HEK293 (cell line): Measurements from ENCODE around the gene ZNF428.

Experiments
- CTCF ChIA-PET: fragments of 350-600 bp; formaldehyde crosslinking; extraction: SDS; loops from one replicate; lab custom pipeline; 2021; ENCODE audit warnings: antibody characterized with exemption; lab: Yijun Ruan, JAX
- POLR2A ChIA-PET: fragments of 300-600 bp; formaldehyde crosslinking; extraction: SDS; loops from one replicate; lab custom pipeline; 2020; ENCODE audit warnings: antibody characterized with exemption, inconsistent platforms; lab: Yijun Ruan, JAX
- H3K27ac ChIP-seq: fragments of 200-500 bp; sonication (Bioruptor generic); 2 replicates; pipeline ENCODE4 v1.5.1; 2014; ENCODE audit warnings: low read depth, low read length, control low read depth, inconsistent platforms; ENCODE audit errors: extremely low read depth
- H3K36me3 ChIP-seq, 2 experiments: fragments of 200-500 bp in 1 of 2; sonication (Bioruptor generic) in 1 of 2; 1 replicate in 1 of 2; 2 replicates in 1 of 2; pipeline ENCODE4 v1.5.1; 2014 to 2017; ENCODE audit warnings: inconsistent platforms in 2 of 2, low read length in 2 of 2; ENCODE audit not compliant: control insufficient read depth in 2 of 2, insufficient read depth in 1 of 2
- H3K4me1 ChIP-seq: fragments of 200-500 bp; sonication (Bioruptor generic); 2 replicates; pipeline ENCODE4 v1.5.1; 2014; ENCODE audit warnings: mild to moderate bottlenecking, low read length, inconsistent platforms; ENCODE audit not compliant: control insufficient read depth, insufficient read depth
- H3K4me3 ChIP-seq: 2 replicates; pipeline ENCODE4 v1.5.1; 2011; ENCODE audit warnings: low read depth, mild to moderate bottlenecking, control low read depth, low read length, moderate library complexity
- H3K9me3 ChIP-seq: fragments of 200-500 bp; sonication (Bioruptor generic); 2 replicates; pipeline ENCODE4 v1.5.1; 2014; ENCODE audit warnings: low read depth, low read length, inconsistent platforms; ENCODE audit not compliant: control insufficient read depth, insufficient read depth
- BCL11B ChIP-seq: fragments of 450-650 bp; formaldehyde crosslinking; IDR thresholded peaks from 2 replicates; pipeline ENCODE4 v1.5.1; 2016; ENCODE audit warnings: low read depth, missing biosample characterization, missing genetic modification characterization
- GFI1B ChIP-seq: fragments of 450-650 bp; formaldehyde crosslinking; IDR thresholded peaks from 2 replicates; pipeline ENCODE4 v1.5.1; 2016; ENCODE audit warnings: missing biosample characterization, missing genetic modification characterization
- GLIS1 ChIP-seq: fragments of 450-650 bp; formaldehyde crosslinking; IDR thresholded peaks from 2 replicates; pipeline ENCODE4 v1.5.1; 2016; ENCODE audit warnings: missing biosample characterization, missing genetic modification characterization
- KLF1 ChIP-seq: fragments of 450-650 bp; formaldehyde crosslinking; IDR thresholded peaks from 2 replicates; pipeline ENCODE4 v1.5.1; 2016; ENCODE audit warnings: missing biosample characterization, missing genetic modification characterization
- SALL2 ChIP-seq: fragments of 450-650 bp; formaldehyde crosslinking; IDR thresholded peaks from 2 replicates; pipeline ENCODE4 v1.5.0; 2017; ENCODE audit warnings: missing biosample characterization, mild to moderate bottlenecking, missing genetic modification characterization, borderline replicate concordance
- SP3 ChIP-seq: fragments of 450-650 bp; formaldehyde crosslinking; IDR thresholded peaks from 2 replicates; pipeline ENCODE4 v1.5.1; 2016; ENCODE audit warnings: missing biosample characterization, missing genetic modification characterization
- WT1 ChIP-seq: fragments of 450-650 bp; formaldehyde crosslinking; IDR thresholded peaks from 2 replicates; pipeline ENCODE4 v1.5.1; 2016; ENCODE audit warnings: missing biosample characterization, missing genetic modification characterization
- ZBTB1 ChIP-seq: fragments of 450-650 bp; formaldehyde crosslinking; IDR thresholded peaks from 2 replicates; pipeline ENCODE4 v1.5.1; 2016; ENCODE audit warnings: missing biosample characterization, missing genetic modification characterization
- ZEB2 ChIP-seq: fragments of 450-650 bp; formaldehyde crosslinking; IDR thresholded peaks from 2 replicates; pipeline ENCODE4 v1.5.1; 2016; ENCODE audit warnings: missing biosample characterization, missing genetic modification characterization
- ZFP37 ChIP-seq: fragments of 450-650 bp; formaldehyde crosslinking; IDR thresholded peaks from 2 replicates; pipeline ENCODE4 v1.5.1; 2016; ENCODE audit warnings: missing biosample characterization, missing genetic modification characterization
- ZNF112 ChIP-seq: fragments of 450-650 bp; formaldehyde crosslinking; IDR thresholded peaks from 2 replicates; pipeline ENCODE4 v1.5.0; 2017; ENCODE audit warnings: missing biosample characterization, missing genetic modification characterization
- ZNF140 ChIP-seq: fragments of 450-650 bp; formaldehyde crosslinking; IDR thresholded peaks from 2 replicates; pipeline ENCODE4 v1.5.1; 2016; ENCODE audit warnings: missing biosample characterization, missing genetic modification characterization
- ZNF169 ChIP-seq: fragments of 450-650 bp; formaldehyde crosslinking; IDR thresholded peaks from 2 replicates; pipeline ENCODE4 v1.5.1; 2016; ENCODE audit warnings: missing biosample characterization, missing genetic modification characterization
- ZNF2 ChIP-seq: fragments of 450-650 bp; formaldehyde crosslinking; IDR thresholded peaks from 2 replicates; pipeline ENCODE4 v1.5.1; 2016; ENCODE audit warnings: missing biosample characterization, missing genetic modification characterization
- ZNF211 ChIP-seq: fragments of 450-650 bp; formaldehyde crosslinking; IDR thresholded peaks from 2 replicates; pipeline ENCODE4 v1.5.1; 2016; ENCODE audit warnings: low read depth, missing biosample characterization, missing genetic modification characterization
- ZNF24 ChIP-seq: fragments of 450-650 bp; formaldehyde crosslinking; IDR thresholded peaks from 2 replicates; pipeline ENCODE4 v1.5.1; 2016; ENCODE audit warnings: missing biosample characterization, missing genetic modification characterization
- ZNF37A ChIP-seq: fragments of 450-650 bp; IDR thresholded peaks from 2 replicates; pipeline ENCODE4 v1.5.1; 2018; ENCODE audit warnings: missing biosample characterization, missing genetic modification characterization
- ZNF394 ChIP-seq: fragments of 450-650 bp; formaldehyde crosslinking; IDR thresholded peaks from 2 replicates; pipeline ENCODE4 v1.5.1; 2016; ENCODE audit warnings: missing biosample characterization, missing genetic modification characterization, mild to moderate bottlenecking, moderate library complexity, borderline replicate concordance
- ZNF423 ChIP-seq: fragments of 450-650 bp; formaldehyde crosslinking; IDR thresholded peaks from 2 replicates; pipeline ENCODE4 v1.5.1; 2016; ENCODE audit warnings: missing biosample characterization, missing genetic modification characterization
- ZNF510 ChIP-seq: fragments of 450-650 bp; formaldehyde crosslinking; IDR thresholded peaks from 2 replicates; pipeline ENCODE4 v1.5.1; 2018; ENCODE audit warnings: mild to moderate bottlenecking, missing genetic modification characterization, missing biosample characterization; ENCODE audit not compliant: insufficient replicate concordance
- ZNF544 ChIP-seq: fragments of 450-650 bp; formaldehyde crosslinking; IDR thresholded peaks from 2 replicates; pipeline ENCODE4 v1.5.0; 2017; ENCODE audit warnings: missing biosample characterization, missing genetic modification characterization
- ZNF548 ChIP-seq: fragments of 450-650 bp; formaldehyde crosslinking; IDR thresholded peaks from 2 replicates; pipeline ENCODE4 v1.5.1; 2016; ENCODE audit warnings: missing biosample characterization, missing genetic modification characterization
- ZNF791 ChIP-seq: fragments of 450-650 bp; formaldehyde crosslinking; IDR thresholded peaks from 2 replicates; pipeline ENCODE4 v1.5.1; 2016; ENCODE audit warnings: missing biosample characterization, missing genetic modification characterization
- TF ChIP-seq, protein P1 (sequence below): IDR thresholded peaks from 2 replicates; pipeline ENCODE4 v1.6.1; 2011; ENCODE audit warnings: mild to moderate bottlenecking, low read depth, low read length, borderline replicate concordance
- TF ChIP-seq, protein P2 (sequence below): sonication (generic); formaldehyde crosslinking; IDR thresholded peaks from 2 replicates; pipeline ENCODE4 v1.8.1; 2022; ENCODE audit warnings: mild to moderate bottlenecking, moderate library complexity, missing genetic modification reagents
- TF ChIP-seq, protein P3 (sequence below): fragments of 450-650 bp; formaldehyde crosslinking; conservative IDR thresholded peaks from 2 replicates; pipeline ENCODE4 v1.5.1; 2016; ENCODE audit warnings: low read depth, missing biosample characterization, missing genetic modification characterization
- TF ChIP-seq, protein P4 (sequence below): fragments of 450-650 bp; formaldehyde crosslinking; IDR thresholded peaks from 2 replicates; pipeline ENCODE4 v1.5.1; 2016; ENCODE audit warnings: missing biosample characterization, missing genetic modification characterization
- TF ChIP-seq, protein P5 (sequence below): fragments of 450-650 bp; IDR thresholded peaks from 2 replicates; pipeline ENCODE4 v1.5.1; 2018; ENCODE audit warnings: missing biosample characterization, missing genetic modification characterization
- TF ChIP-seq, protein P6 (sequence below): fragments of 450-650 bp; formaldehyde crosslinking; IDR thresholded peaks from 2 replicates; pipeline ENCODE4 v1.5.1; 2016; ENCODE audit warnings: missing biosample characterization, missing genetic modification characterization

Gene ZNF428

DNA sequence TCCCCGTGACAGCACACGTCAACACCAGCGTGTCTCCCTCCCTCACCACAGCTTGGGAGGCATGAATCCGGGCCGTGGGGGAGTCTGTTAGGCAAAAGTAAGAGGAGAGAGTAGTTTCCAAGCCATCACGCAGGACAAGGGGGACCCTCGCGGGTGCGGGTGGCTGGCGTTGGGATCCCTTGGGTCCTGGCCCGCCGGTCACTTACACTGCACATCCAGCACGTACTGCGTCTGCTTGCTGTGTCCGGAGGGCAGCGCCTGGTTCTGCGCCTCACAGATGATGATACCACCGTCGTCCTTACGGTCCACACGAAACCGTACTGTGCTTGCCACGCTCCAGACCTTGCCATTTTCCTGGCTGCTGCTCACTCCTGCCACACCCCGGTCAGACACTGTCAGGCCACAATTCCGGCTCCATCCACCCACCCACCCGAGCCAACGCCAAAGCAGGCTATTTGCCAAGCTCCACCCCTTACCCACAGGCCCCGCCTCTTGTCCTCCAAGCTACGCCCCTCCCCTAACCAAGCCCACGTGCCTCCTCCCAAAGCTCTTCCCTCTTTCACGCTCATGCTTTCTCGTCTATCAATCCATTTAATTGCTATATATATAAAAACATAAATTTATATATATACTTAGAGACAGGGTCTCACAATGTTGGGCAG, 6.6 kb upstream of the ZNF428 start:
- ChIA-PET POLR2A (interaction anchor here (1.1 to 2.2 kb wide), 5 partner anchors 12 to 77 kb away, joined by 3 to 8 read pairs (median 4); no protein-coding TSS in a partner anchor), CTCF (interaction anchor here (0.8 to 1.0 kb wide), 3 partner anchors 17 to 71 kb away, joined by 3 to 4 read pairs (median 3); no protein-coding TSS in a partner anchor)
- Histone ChIP-seq H3K4me3 (no peak overlapping the region), H3K9me3 (no peaks in the 10 kb centered on the region), H3K36me3 (peaks cover 5 to 18% of the 10 kb centered on the region in 2 experiments), H3K27ac (no peak overlapping the region), H3K4me1 (no peaks in the 10 kb centered on the region)
- TF ChIP-seq ZEB2 (tag by site-specific recombination), result no peak
- no peak for TF ChIP-seq ZFP37 (tag by site-specific recombination)
- TF ChIP-seq, protein P1, sequence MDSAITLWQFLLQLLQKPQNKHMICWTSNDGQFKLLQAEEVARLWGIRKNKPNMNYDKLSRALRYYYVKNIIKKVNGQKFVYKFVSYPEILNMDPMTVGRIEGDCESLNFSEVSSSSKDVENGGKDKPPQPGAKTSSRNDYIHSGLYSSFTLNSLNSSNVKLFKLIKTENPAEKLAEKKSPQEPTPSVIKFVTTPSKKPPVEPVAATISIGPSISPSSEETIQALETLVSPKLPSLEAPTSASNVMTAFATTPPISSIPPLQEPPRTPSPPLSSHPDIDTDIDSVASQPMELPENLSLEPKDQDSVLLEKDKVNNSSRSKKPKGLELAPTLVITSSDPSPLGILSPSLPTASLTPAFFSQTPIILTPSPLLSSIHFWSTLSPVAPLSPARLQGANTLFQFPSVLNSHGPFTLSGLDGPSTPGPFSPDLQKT, result no peak
- TF ChIP-seq, protein P2, sequence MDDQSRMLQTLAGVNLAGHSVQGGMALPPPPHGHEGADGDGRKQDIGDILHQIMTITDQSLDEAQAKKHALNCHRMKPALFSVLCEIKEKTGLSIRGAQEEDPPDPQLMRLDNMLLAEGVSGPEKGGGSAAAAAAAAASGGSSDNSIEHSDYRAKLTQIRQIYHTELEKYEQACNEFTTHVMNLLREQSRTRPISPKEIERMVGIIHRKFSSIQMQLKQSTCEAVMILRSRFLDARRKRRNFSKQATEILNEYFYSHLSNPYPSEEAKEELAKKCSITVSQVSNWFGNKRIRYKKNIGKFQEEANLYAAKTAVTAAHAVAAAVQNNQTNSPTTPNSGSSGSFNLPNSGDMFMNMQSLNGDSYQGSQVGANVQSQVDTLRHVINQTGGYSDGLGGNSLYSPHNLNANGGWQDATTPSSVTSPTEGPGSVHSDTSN (CRISPR knock-in tag), result no peak
- TF ChIP-seq SP3 (tag by site-specific recombination), result peak; percentile 37; the same call in 1 of the 2 replicates
- no peak for TF ChIP-seq ZNF2 (tag by site-specific recombination)
- TF ChIP-seq, protein P3, sequence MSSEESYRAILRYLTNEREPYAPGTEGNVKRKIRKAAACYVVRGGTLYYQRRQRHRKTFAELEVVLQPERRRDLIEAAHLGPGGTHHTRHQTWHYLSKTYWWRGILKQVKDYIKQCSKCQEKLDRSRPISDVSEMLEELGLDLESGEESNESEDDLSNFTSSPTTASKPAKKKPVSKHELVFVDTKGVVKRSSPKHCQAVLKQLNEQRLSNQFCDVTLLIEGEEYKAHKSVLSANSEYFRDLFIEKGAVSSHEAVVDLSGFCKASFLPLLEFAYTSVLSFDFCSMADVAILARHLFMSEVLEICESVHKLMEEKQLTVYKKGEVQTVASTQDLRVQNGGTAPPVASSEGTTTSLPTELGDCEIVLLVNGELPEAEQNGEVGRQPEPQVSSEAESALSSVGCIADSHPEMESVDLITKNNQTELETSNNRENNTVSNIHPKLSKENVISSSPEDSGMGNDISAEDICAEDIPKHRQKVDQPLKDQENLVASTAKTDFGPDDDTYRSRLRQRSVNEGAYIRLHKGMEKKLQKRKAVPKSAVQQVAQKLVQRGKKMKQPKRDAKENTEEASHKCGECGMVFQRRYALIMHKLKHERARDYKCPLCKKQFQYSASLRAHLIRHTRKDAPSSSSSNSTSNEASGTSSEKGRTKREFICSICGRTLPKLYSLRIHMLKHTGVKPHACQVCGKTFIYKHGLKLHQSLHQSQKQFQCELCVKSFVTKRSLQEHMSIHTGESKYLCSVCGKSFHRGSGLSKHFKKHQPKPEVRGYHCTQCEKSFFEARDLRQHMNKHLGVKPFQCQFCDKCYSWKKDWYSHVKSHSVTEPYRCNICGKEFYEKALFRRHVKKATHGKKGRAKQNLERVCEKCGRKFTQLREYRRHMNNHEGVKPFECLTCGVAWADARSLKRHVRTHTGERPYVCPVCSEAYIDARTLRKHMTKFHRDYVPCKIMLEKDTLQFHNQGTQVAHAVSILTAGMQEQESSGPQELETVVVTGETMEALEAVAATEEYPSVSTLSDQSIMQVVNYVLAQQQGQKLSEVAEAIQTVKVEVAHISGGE (tag by site-specific recombination), result no peak
- TF ChIP-seq ZNF24, result no peak
- peak; percentile 94 for TF ChIP-seq KLF1 (tag by site-specific recombination)
- TF ChIP-seq ZNF548 (tag by site-specific recombination), result no peak
- no peak for TF ChIP-seq ZNF791 (tag by site-specific recombination)
- TF ChIP-seq ZNF169 (tag by site-specific recombination), result 0 out of 2 replicates have a peak, but pooled peaks have one; percentile 27
- no peak for TF ChIP-seq ZNF423 (tag by site-specific recombination)
- no peak for TF ChIP-seq ZNF211 (tag by site-specific recombination)
- no peak for TF ChIP-seq ZNF37A (tag by site-specific recombination)
- TF ChIP-seq, protein P4, sequence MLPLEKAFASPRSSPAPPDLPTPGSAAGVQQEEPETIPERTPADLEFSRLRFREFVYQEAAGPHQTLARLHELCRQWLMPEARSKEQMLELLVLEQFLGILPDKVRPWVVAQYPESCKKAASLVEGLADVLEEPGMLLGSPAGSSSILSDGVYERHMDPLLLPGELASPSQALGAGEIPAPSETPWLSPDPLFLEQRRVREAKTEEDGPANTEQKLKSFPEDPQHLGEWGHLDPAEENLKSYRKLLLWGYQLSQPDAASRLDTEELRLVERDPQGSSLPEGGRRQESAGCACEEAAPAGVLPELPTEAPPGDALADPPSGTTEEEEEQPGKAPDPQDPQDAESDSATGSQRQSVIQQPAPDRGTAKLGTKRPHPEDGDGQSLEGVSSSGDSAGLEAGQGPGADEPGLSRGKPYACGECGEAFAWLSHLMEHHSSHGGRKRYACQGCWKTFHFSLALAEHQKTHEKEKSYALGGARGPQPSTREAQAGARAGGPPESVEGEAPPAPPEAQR (tag by site-specific recombination), result no peak
- TF ChIP-seq SALL2, result no peak
- no peak for TF ChIP-seq WT1 (tag by site-specific recombination)
- TF ChIP-seq GLIS1 (tag by site-specific recombination), result no peak
- TF ChIP-seq ZNF140 (tag by site-specific recombination), result peak; percentile 100
- no peak for TF ChIP-seq ZBTB1 (tag by site-specific recombination)
- no peak for TF ChIP-seq BCL11B
- TF ChIP-seq ZNF510 (tag by site-specific recombination), result no peak
- no peak for TF ChIP-seq GFI1B (tag by site-specific recombination)
- TF ChIP-seq, protein P5, sequence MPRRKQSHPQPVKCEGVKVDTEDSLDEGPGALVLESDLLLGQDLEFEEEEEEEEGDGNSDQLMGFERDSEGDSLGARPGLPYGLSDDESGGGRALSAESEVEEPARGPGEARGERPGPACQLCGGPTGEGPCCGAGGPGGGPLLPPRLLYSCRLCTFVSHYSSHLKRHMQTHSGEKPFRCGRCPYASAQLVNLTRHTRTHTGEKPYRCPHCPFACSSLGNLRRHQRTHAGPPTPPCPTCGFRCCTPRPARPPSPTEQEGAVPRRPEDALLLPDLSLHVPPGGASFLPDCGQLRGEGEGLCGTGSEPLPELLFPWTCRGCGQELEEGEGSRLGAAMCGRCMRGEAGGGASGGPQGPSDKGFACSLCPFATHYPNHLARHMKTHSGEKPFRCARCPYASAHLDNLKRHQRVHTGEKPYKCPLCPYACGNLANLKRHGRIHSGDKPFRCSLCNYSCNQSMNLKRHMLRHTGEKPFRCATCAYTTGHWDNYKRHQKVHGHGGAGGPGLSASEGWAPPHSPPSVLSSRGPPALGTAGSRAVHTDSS (tag by site-specific recombination), result no peak
- TF ChIP-seq ZNF544, result no peak
- TF ChIP-seq ZNF394 (tag by site-specific recombination), result no peak
- no peak for TF ChIP-seq ZNF112 (tag by site-specific recombination)
- TF ChIP-seq, protein P6, sequence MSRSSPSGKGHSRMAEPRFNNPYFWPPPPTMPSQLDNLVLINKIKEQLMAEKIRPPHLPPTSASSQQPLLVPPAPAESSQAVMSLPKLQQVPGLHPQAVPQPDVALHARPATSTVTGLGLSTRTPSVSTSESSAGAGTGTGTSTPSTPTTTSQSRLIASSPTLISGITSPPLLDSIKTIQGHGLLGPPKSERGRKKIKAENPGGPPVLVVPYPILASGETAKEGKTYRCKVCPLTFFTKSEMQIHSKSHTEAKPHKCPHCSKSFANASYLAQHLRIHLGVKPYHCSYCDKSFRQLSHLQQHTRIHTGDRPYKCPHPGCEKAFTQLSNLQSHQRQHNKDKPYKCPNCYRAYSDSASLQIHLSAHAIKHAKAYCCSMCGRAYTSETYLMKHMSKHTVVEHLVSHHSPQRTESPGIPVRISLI (tag by site-specific recombination), result no peak
